Measurements from ENCODE around the gene ITGB1.
"Not testable (repeated sequence)": the region's sequence is repeated elsewhere in the genome, so short reads cannot be mapped to it uniquely, and the experiment has no call there.

ITGB1 gene

GRCh38 chr10:32930036-32930435 lies 28.0 kb downstream of the ITGB1 start:
- peaks cover 93% of the 10 kb centered on the region for H3K36me3 ChIP-seq (ENCODE audit: control insufficient read depth, insufficient read depth, low read length)
- no peak overlapping the region for H3K4me3 ChIP-seq (ENCODE audit: low read depth, low read length)
- H3K9ac ChIP-seq (ENCODE audit: low read length) = no peak overlapping the region
- no peak overlapping the region for H3K27ac ChIP-seq (ENCODE audit: low read depth, low read length)
- H3K4me1 ChIP-seq (ENCODE audit: control insufficient read depth, insufficient read depth, low read length) = no peaks in the 10 kb centered on the region
- H3K27me3 ChIP-seq (ENCODE audit: control insufficient read depth, insufficient read depth, low read length) = no peaks in the 10 kb centered on the region
- H3K9me3 ChIP-seq (ENCODE audit: control insufficient read depth, insufficient read depth, low read depth, low read length) = no peaks in the 10 kb centered on the region

GRCh38 chr10:32929634-32930033 lies 28.4 kb downstream of the ITGB1 start:
- H3K27me3 ChIP-seq (ENCODE audit: control insufficient read depth, insufficient read depth, low read length) = no peaks in the 10 kb centered on the region
- no peak overlapping the region for H3K27ac ChIP-seq (ENCODE audit: low read depth, low read length)
- H3K36me3 ChIP-seq (ENCODE audit: control insufficient read depth, insufficient read depth, low read length) = peaks cover 93% of the 10 kb centered on the region
- no peaks in the 10 kb centered on the region for H3K9me3 ChIP-seq (ENCODE audit: control insufficient read depth, insufficient read depth, low read depth, low read length)
- no peak overlapping the region for H3K9ac ChIP-seq (ENCODE audit: low read length)
- H3K4me3 ChIP-seq (ENCODE audit: low read depth, low read length) = no peak overlapping the region
- no peaks in the 10 kb centered on the region for H3K4me1 ChIP-seq (ENCODE audit: control insufficient read depth, insufficient read depth, low read length)

GRCh38 chr10:32927750-32928149 lies 30.3 kb downstream of the ITGB1 start:
- Histone ChIP-seq H3K36me3 (ENCODE audit: control insufficient read depth, insufficient read depth, low read length) (peaks cover 92% of the 10 kb centered on the region), H3K9me3 (ENCODE audit: control insufficient read depth, insufficient read depth, low read depth, low read length) (no peaks in the 10 kb centered on the region), H3K9ac (ENCODE audit: low read length) (no peak overlapping the region), H3K4me3 (ENCODE audit: low read depth, low read length) (no peak overlapping the region), H3K27ac (ENCODE audit: low read depth, low read length) (no peak overlapping the region), H3K4me1 (ENCODE audit: control insufficient read depth, insufficient read depth, low read length) (no peaks in the 10 kb centered on the region), H3K27me3 (ENCODE audit: control insufficient read depth, insufficient read depth, low read length) (no peaks in the 10 kb centered on the region)

- no peak overlapping the region for H3K9ac ChIP-seq (ENCODE audit: low read length)
- no peaks in the 10 kb centered on the region for H3K9me3 ChIP-seq (ENCODE audit: control insufficient read depth, insufficient read depth, low read depth, low read length)
- H3K27ac ChIP-seq (ENCODE audit: low read depth, low read length) = no peak overlapping the region
- H3K4me1 ChIP-seq (ENCODE audit: control insufficient read depth, insufficient read depth, low read length) = no peaks in the 10 kb centered on the region
- H3K4me3 ChIP-seq (ENCODE audit: low read depth, low read length) = no peak overlapping the region
- peaks cover 96% of the 10 kb centered on the region for H3K36me3 ChIP-seq (ENCODE audit: control insufficient read depth, insufficient read depth, low read length)
- H3K27me3 ChIP-seq (ENCODE audit: control insufficient read depth, insufficient read depth, low read length) = no peaks in the 10 kb centered on the region
Observed at GRCh38 chr10:32923849-32924248, 34.2 kb downstream of the ITGB1 start.

- Histone ChIP-seq H3K9me3 (ENCODE audit: control insufficient read depth, insufficient read depth, low read depth, low read length) (no peaks in the 10 kb centered on the region), H3K9ac (ENCODE audit: low read length) (no peak overlapping the region), H3K27me3 (ENCODE audit: control insufficient read depth, insufficient read depth, low read length) (no peaks in the 10 kb centered on the region), H3K4me3 (ENCODE audit: low read depth, low read length) (no peak overlapping the region), H3K36me3 (ENCODE audit: control insufficient read depth, insufficient read depth, low read length) (peaks cover 97% of the 10 kb centered on the region), H3K27ac (ENCODE audit: low read depth, low read length) (no peak overlapping the region), H3K4me1 (ENCODE audit: control insufficient read depth, insufficient read depth, low read length) (no peaks in the 10 kb centered on the region)
Observed at GRCh38 chr10:32923134-32923533, 34.9 kb downstream of the ITGB1 start.

GRCh38 chr10:32922170-32922569 lies 35.9 kb downstream of the ITGB1 start:
- no peaks in the 10 kb centered on the region for H3K4me1 ChIP-seq (ENCODE audit: control insufficient read depth, insufficient read depth, low read length)
- no peaks in the 10 kb centered on the region for H3K9me3 ChIP-seq (ENCODE audit: control insufficient read depth, insufficient read depth, low read depth, low read length)
- H3K9ac ChIP-seq (ENCODE audit: low read length) = no peak overlapping the region
- peaks cover 90% of the 10 kb centered on the region for H3K36me3 ChIP-seq (ENCODE audit: control insufficient read depth, insufficient read depth, low read length)
- H3K27ac ChIP-seq (ENCODE audit: low read depth, low read length) = no peak overlapping the region
- H3K4me3 ChIP-seq (ENCODE audit: low read depth, low read length) = no peak overlapping the region
- H3K27me3 ChIP-seq (ENCODE audit: control insufficient read depth, insufficient read depth, low read length) = no peaks in the 10 kb centered on the region

GRCh38 chr10:32917817-32918216 lies 40.2 kb downstream of the ITGB1 start:
- peaks cover 63% of the 10 kb centered on the region for H3K36me3 ChIP-seq (ENCODE audit: control insufficient read depth, insufficient read depth, low read length)
- H3K27ac ChIP-seq (ENCODE audit: low read depth, low read length); H3K9ac ChIP-seq (ENCODE audit: low read length); H3K4me1 ChIP-seq (ENCODE audit: control insufficient read depth, insufficient read depth, low read length); H3K9me3 ChIP-seq (ENCODE audit: control insufficient read depth, insufficient read depth, low read depth, low read length); H3K4me3 ChIP-seq (ENCODE audit: low read depth, low read length); H3K27me3 ChIP-seq (ENCODE audit: control insufficient read depth, insufficient read depth, low read length): not testable (repeated sequence)

GRCh38 chr10:32911285-32912016 lies 46.6 kb downstream of the ITGB1 start:
- H3K9me3 ChIP-seq (ENCODE audit: control insufficient read depth, insufficient read depth, low read depth, low read length) = no peaks in the 10 kb centered on the region
- H3K9ac ChIP-seq (ENCODE audit: low read length) = no peak overlapping the region
- H3K4me3 ChIP-seq (ENCODE audit: low read depth, low read length) = no peak overlapping the region
- H3K36me3 ChIP-seq (ENCODE audit: control insufficient read depth, insufficient read depth, low read length) = peaks cover 76% of the 10 kb centered on the region
- no peak overlapping the region for H3K27ac ChIP-seq (ENCODE audit: low read depth, low read length)
- H3K4me1 ChIP-seq (ENCODE audit: control insufficient read depth, insufficient read depth, low read length) = no peaks in the 10 kb centered on the region
- H3K27me3 ChIP-seq (ENCODE audit: control insufficient read depth, insufficient read depth, low read length) = no peaks in the 10 kb centered on the region

GRCh38 chr10:32909970-32910369 lies 48.1 kb downstream of the ITGB1 start:
- not testable (repeated sequence) for H3K27me3 ChIP-seq (ENCODE audit: control insufficient read depth, insufficient read depth, low read length); H3K9ac ChIP-seq (ENCODE audit: low read length); H3K4me3 ChIP-seq (ENCODE audit: low read depth, low read length); H3K27ac ChIP-seq (ENCODE audit: low read depth, low read length); H3K9me3 ChIP-seq (ENCODE audit: control insufficient read depth, insufficient read depth, low read depth, low read length); H3K4me1 ChIP-seq (ENCODE audit: control insufficient read depth, insufficient read depth, low read length)
- H3K36me3 ChIP-seq (ENCODE audit: control insufficient read depth, insufficient read depth, low read length) = peaks cover 87% of the 10 kb centered on the region

- Histone ChIP-seq H3K27ac (ENCODE audit: low read depth, low read length) (no peak overlapping the region), H3K36me3 (ENCODE audit: control insufficient read depth, insufficient read depth, low read length) (peaks cover 88% of the 10 kb centered on the region), H3K4me1 (ENCODE audit: control insufficient read depth, insufficient read depth, low read length) (no peaks in the 10 kb centered on the region), H3K4me3 (ENCODE audit: low read depth, low read length) (no peak overlapping the region), H3K27me3 (ENCODE audit: control insufficient read depth, insufficient read depth, low read length) (no peaks in the 10 kb centered on the region), H3K9me3 (ENCODE audit: control insufficient read depth, insufficient read depth, low read depth, low read length) (no peaks in the 10 kb centered on the region), H3K9ac (ENCODE audit: low read length) (no peak overlapping the region)
Observed at GRCh38 chr10:32909456-32909855, 48.6 kb downstream of the ITGB1 start.

GRCh38 chr10:32906595-32906994 lies 51.4 kb downstream of the ITGB1 start:
- Histone ChIP-seq H3K27ac (ENCODE audit: low read depth, low read length) (0 out of 2 replicates have a peak overlapping the region, but pooled peaks have one; percentile 33), H3K9ac (ENCODE audit: low read length) (no peak overlapping the region), H3K9me3 (ENCODE audit: control insufficient read depth, insufficient read depth, low read depth, low read length) (no peaks in the 10 kb centered on the region), H3K27me3 (ENCODE audit: control insufficient read depth, insufficient read depth, low read length) (no peaks in the 10 kb centered on the region), H3K36me3 (ENCODE audit: control insufficient read depth, insufficient read depth, low read length) (peaks cover 90% of the 10 kb centered on the region), H3K4me1 (ENCODE audit: control insufficient read depth, insufficient read depth, low read length) (no peaks in the 10 kb centered on the region), H3K4me3 (ENCODE audit: low read depth, low read length) (no peak overlapping the region)

Data from HUES6 (cell line).